ENCODE data around the gene LMO1.

GRCh38 chr11:8296872-8297271, 33.2 kb upstream of the LMO1 start:
- TF ChIP-seq CTCF (IDR thresholded peaks at IDR 0.05) = no peak
- no peak for TF ChIP-seq POLR2A (IDR thresholded peaks at IDR 0.05)
